ENCODE measurements around the gene HOXA7.
A peak's percentile ranks its signal among the peaks of the same experiment; 100 is the strongest.

The HOXA7 gene

DNA sequence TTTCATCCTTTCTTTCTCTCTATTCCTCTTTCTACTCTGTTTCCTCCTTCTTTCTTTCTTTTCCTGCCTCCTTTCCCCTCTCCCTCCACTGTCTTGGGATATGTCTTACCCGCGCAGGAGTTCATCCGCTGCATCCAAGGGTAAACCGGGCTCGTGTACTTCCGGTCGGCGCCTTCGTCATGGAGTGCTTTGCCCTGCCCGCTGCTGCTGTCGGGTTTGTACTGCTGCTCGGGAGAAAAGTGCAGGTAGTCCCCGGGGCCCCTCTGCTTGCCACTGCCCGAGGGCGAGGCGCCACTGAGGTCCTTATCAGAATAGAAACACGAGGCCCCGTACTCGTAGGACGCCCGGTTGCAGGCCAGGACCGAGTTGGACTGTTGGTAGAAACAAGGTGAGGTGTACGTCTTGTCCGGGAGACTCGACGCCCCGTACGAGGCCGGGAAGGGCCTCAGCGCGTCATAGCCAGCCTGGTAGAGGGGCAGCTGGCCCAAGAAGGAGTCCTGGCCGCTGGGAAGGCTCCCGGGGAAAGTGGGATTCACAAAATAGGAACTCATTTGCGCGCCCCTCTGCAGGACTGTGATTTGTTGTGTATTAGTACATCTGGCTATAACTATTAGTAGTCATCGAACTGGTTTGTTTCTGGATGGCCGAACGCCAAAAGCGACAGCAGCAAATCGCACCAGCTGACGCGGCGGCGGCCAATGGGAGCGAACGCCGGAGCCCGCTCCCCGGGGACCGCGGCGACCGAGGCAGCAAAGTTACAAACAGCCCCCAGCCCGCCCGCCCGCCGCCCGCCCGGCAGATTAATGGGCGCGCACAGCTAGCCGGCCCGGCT is 9.1 kb downstream of the HOXA7 start, which contains the start of gene HOXA6:
HOXA6 (minus strand) TSS at position 576 of the 832 bp plus-strand sequence; CDS start at position 551, 25 bp downstream.
- DNase-seq (ENCODE audit: low spot score), result no peak

DNA sequence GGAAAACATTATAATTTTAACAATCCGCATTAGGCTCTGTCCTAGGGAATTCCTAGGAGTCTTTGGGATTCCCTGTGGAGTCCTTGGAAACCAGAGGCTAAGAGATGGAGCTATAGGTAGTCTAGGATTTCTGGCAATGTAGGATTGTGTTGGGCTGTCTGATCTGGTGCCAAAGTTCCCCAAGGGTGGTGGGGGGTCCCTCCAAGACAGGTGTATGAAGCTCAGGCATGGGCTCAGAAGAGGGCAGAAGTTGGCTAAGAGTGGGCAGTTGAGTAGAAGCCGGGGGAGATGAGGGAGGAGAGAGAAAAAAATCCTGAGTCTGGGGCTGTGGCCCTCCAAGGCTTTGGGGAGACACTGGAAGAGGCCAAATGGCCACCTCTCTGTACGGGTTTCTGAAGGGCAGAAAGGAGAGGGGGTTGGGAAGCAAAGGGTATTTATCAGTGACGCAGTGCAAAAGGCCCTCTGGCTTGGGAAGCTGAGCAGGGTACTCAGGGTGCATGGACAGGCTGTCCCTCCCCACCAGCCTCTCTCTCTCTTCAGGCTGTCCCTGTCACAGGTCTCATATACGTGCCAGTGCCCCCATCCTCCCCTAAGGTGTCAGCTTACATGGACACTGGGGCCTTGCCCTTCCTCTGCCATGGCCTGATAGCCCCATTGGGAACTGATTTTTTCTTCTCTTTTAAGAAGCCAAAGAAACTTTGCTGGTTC is 9.8 kb downstream of the HOXA7 start:
- DNase-seq (ENCODE audit: low spot score), result no peak

DNA sequence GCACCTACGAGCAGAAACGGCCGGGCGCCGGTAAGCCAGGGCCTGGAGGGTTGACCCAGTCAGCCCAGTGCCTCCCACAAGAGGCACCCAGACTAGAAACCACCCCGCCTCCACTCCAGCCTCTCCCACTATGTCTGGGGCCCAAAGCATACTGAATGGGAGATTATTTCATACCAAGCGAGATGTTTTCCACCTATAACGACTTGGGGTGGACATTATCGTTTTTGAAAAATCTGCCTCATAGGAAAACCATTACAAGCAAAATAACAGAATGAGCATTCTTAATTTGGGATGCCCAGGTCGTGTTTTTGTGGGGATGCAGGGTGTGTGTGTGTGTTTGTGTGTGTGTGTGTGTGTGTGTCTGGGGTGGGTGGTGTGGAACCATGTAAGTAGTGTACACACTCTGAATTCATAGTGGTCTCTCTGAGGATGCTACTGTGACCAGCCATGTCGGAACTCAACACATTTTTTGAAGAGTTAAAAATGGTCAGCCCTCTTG is 10.5 kb downstream of the HOXA7 start:
- no peak for DNase-seq (ENCODE audit: low spot score)

DNA sequence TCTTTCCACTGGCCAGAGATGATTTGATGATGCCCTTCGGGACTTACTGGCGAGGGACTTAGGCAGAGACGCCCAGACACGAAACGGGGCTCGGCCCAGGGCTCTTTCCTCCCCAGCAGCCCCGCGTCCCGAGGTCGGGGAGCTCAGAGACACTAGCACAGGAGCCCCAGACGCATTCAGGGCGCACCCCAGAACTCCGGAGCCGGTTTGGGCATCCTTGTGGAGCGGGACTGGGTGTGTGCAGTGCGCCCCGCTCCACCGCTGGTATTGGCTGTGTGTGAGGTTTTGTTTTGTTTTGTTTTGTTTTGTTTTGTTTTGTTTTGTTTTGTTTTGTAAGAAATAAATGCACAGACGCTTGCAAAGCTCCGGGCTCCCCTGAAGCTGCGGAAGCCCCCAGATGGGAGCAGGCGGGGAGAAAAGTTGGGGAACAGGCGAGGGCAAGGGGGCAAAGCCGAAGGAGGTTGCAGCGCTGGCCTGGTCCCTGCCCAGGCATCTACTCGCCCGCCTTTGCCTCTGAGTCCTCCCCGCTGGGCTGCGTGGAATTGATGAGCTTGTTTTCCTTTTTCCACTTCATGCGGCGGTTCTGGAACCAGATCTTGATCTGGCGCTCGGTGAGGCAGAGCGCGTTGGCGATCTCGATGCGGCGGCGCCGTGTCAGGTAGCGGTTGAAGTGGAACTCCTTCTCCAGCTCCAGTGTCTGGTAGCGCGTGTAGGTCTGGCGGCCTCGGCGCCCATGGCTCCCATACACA is 11.1 kb downstream of the HOXA7 start:
- no peak for DNase-seq (ENCODE audit: low spot score)

DNA sequence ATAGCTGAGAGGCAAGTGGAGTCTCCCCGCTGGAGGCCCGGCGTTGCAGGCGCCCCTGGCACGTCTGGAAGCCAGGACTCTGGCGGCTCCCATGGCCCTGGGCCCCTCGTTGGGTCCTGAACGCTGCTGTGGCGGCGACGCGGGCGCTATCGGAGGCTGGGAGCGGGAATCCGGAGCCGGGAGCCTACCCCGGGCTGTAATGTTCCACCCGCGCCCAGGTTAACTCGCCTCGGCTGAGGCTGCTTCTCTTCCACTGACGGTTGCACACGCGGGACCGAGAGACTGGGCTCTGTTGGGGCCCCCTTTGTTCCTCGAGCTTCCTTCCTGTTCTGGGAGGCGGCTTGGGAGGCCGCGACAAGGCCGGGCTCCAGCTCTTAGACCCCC is 11.7 kb downstream of the HOXA7 start:
- DNase-seq (ENCODE audit: low spot score), result no peak

DNA sequence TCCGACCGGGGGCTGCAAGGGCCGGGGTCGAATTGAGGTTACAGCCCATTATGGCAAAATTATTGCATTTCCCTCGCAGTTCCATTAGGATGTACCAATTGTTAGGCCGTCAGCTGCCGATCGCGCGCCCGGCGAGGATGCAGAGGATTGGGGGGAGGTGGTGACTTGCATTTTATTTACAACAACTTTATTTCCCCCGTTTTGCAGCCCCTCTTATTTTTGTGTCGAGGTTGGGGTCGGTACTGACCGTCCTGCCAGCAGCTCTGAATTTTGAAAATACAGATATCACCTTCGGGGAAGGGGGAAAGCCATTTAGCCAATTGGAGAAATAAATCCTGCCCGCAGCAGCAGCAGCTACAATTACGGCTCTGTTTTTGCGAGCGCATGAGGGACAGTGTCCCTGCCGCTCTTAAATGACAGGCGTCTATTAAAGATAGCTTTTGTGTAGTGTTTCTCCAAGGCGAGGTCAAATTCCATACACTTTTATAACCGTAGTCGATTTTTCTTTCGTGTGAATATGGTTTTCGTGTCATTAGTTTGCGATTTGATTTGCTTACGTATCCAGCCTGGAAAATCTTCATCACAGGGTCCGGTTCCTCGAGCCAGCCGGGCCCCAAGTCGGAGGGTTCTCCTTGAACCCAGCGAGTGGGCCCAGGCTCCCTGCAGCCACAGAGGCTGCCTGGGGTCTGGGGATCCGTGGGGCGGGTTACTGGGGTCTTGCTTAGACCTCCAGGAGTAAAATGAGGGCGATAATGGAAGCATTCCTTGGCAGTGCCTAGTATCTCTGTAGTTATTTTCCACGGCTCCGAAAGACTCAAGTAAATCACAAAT is 12.3 kb downstream of the HOXA7 start:
- DNase-seq (ENCODE audit: low spot score), result no peak

DNA sequence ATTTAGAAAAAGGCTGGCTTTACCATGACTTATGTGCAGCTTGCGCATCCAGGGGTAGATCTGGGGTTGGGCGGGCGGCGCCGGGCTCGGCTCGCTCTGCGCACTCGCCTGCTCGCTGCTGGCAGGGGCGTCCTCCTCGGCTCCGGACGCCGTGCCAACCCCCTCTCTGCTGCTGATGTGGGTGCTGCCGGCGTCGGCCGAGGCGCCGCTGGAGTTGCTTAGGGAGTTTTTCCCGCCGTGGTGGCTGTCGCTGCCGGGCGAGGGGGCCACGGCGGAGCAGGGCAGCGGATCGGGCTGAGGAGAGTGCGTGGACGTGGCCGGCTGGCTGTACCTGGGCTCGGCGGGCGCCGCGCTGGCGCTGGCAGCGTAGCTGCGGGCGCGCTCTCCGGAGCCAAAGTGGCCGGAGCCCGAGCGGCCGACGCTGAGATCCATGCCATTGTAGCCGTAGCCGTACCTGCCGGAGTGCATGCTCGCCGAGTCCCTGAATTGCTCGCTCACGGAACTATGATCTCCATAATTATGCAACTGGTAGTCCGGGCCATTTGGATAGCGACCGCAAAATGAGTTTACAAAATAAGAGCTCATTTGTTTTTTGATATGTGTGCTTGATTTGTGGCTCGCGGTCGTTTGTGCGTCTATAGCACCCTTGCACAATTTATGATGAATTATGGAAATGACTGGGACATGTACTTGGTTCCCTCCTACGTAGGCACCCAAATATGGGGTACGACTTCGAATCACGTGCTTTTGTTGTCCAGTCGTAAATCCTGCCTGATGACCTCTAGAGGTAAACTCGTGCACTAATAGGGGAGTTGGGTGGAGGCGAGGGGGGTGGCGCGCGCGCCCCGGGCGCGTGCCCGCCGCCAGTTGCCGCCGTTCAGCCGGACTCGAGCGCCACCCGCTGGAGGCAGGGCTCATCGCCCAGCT is 13.2 kb downstream of the HOXA7 start, which contains the start of gene HOXA5:
HOXA5 (minus strand) TSS at position 659 of the 927 bp plus-strand sequence; CDS start at position 585, 74 bp downstream.
- peak; percentile 100 for DNase-seq (ENCODE audit: low spot score)

DNA sequence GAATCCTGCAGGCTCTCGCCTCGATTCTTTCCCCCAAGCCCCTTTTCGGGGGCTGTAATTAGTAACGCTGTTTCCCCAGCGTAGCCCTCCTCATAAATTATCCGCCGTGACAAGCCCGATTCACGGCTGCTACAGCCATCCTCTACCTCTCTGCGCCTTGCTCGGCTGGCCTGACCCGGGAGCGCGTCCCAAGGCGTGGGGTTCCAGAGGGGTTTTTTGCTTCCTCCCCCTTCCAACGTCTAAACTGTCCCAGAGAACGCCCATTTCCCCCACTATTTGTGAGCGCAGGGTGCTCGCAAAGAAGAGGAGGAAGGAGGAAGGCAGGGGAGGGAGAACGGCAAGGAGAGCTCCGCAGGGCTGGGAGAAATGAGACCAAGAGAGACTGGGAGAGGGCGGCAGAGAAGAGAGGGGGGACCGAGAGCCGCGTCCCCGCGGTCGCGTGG is 13.9 kb downstream of the HOXA7 start:
- no peak for DNase-seq (ENCODE audit: low spot score)

DNA sequence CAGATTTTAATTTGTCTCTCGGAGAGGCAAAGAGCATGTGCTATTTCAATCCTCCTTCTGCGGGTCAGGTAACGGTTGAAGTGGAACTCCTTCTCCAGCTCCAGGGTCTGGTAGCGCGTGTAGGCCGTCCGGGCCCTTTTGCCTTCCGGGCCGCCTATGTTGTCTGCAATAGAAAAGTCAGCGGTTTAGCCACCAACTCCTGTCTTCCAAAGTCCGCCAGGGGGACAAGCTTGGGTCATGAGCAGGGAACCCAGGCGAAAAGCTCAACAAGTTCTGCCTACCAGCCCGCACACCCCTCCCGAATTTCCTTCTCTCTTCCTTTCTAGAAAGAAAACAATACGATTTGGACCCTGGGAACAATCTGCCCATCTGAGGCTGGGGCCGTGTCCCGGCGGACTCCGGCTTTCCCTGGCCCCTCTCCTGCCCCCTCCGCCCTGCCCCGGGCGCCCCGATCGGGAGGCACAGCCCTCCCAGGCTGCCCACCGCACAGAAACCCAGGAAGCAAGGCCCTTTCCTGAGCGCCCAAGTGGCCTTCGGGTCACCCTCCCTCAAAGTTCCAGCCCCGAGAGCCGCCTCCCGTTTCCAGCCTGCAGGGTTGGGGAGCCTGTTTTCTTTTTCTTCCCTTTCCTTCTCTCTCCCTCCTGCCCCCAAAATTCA is 14.4 kb downstream of the HOXA7 start:
- DNase-seq (ENCODE audit: low spot score), result peak; percentile 76

DNA sequence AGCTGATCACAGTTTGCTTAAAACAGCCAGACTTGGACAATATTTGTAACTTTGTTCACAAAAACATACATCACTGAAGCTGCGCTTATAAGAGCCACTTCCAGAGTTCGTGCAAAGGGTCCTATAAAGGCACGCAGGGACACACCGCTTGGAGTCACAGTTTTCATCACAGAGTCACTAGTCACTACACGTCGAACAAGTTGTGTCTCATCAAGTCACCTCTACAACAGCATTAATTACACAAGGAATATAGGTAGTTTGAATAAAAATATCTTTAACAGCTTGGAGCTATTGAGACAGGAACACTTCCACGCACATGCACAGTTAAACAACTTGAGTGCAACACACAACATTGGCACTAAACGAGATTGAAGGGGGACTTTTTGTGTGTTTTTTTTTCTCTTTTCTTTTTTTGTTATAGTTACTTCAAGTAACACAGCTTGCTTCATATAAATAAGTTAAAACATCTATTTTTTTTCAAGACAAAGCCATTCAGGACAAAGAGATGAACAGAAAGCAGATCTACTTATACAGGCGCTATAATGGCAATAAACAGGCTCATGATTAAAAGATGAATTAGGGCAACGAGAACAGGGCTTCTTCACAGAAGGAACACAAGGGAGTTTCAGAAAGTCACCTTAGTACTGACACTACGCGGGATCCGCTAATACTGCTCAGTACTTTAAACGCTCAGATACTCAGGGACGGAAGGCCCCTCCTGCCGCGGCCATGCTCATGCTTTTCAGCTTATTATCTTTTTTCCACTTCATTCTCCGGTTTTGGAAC is 15.1 kb downstream of the HOXA7 start:
- DNase-seq (ENCODE audit: low spot score), result no peak

DNA sequence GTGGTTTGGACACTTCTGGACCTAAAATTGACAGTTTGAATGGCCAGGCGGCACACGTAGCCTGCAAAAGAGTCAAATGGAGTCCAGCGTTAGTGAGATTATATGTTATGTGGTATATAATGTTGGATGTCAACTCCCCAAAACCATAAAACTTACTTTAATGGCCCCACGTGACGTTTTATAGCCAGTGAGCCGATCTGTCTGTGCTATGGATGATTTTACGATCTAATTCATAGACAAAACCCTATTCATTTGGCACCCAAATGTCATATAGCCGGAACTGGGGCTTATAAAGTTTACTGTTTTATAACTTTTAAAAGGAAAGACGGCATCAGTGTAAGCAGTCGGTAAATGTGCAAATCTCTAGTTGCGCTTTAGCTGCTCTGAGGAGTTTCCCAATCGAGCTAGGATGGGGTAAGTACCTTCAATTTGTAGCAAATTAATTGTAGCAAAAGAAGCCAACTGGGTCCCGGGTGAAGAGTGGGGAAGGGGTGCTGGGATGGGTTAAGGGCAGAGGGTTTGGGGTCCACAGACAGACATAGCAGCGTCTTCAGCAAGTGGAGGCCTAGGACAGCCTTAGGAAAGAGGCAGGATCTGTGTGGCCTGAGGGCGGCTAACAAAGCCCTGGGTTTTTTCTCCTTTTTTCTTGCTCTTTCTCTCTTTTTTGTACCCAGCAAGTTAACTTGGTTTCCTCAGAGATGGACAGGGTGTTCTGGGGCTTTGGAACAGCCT is 16.2 kb downstream of the HOXA7 start:
- peak; percentile 55 for DNase-seq (ENCODE audit: low spot score)

DNA sequence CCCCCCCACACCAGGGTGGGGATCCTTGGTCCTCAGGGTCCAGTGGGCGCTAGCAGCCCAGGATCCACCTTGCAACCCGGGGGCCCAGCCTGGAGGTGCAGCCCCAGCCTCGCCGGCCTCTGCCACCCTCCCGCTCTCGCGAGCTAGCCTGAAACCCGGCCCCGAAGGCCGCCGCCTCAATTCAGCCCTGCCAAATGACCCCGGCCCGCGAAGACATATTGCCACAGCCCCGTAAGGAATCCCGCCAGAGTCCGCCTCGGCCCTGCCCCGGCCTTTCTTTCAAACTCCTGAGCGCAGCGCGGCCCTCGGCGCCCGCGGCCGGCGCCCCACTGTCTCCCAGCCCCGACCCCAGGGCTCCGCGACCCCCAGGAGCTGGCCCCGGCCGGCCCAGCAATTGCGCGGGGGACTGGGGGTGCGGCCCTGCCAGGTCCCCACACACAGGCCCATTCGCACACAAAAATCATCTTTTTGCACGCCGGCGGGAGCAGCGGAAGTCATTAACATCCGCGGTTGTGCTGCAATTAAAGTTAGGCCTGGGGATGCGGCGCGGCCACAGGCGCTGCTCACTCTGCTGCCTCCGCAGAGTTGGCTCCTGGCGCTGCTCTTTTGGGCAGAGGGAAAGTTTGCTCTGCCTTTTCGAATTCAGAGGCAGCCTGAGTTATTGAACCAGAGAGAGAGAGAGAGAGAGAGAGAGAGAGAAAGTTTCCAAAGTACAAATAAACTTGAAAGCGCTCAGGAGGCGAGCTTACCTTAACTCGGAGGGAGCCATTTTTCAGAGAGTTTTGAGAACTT is 16.9 kb downstream of the HOXA7 start:
- no peak for DNase-seq (ENCODE audit: low spot score)

DNA sequence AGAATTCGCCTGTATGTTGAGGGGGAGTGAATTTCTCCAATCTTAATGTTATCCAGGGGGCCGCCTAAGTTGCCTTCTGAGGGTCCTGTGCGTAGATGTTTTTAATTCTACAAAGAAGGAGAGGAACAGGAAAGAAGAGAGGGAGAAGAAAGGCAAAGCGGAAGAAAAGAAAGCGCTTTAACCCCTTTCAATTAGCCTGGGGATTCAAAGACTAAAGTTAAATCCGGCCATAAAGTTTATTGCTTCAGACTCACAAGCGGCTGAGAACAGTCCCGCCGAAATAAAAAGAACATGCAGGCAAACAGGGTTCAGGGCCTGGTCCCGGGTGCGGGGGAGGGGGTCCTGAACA is 17.5 kb downstream of the HOXA7 start:
- DNase-seq (ENCODE audit: low spot score), result no peak

DNA sequence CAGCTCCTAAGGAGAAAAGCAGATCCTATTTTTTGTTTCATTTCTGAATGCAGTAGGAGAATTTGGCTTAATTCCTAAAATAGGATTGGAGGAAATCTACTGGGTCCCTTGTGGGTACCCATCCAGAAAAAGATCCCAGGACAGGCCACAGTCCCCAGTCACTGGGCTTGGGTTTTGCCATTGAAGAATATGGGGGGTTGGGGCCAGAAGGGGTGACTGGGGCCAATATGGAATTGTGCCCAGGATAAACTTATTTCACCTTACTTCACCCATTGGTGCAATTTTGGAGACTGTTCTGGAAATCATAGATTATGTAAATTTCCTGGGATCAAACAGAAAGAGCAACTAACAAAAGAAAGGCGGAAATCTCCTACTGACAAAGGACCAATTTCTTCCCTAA is 18.0 kb downstream of the HOXA7 start:
- DNase-seq (ENCODE audit: low spot score), result no peak

DNA sequence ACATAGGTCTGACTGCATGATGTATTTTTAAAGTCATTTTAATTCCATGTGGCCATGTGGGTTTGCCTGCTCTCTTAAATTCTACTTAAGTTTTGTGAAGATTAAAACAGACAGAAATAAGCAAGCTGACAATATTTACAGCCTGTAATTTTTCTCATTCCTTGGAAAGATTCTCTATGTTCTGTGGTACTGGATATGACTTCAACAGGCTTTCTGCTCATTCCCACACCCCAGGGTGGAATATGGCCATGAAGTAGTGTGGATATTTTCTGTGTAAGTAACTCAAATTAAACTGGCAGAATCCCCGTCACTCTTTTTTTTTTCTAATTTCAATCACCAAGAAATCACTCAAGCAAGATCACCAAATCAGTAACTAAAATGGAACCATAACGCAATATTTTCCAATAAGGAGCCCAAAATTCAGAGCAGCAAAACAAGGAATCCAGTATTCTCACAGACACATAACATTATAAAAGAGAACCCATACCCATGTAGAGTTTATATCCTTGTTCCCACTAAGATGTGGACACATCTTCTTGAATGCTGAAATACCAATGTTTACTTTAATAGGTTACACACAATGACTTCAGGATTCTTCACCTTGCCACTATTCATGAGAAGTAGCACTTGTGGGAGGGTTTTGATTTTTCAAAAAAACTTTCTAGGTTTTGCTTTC is 18.7 kb downstream of the HOXA7 start:
- no peak for DNase-seq (ENCODE audit: low spot score)

DNA sequence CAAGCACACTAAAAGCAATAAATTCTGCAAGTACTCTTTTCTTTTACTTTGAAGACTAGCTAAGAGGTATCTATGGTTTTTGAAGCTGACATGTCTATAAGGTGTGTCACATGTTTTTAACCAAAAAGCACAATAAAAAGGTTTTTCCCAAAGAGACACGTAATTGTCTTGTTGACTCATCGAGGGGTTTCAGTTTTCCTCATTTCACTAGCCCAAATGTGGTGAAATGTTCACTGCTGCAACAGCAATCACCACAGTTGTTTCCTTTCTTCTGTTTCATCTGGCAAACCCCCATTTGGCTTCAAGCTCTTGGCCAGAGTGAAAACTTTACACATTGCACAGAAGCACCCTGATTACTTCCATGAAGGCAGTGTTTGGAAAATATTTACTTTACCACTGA is 22.1 kb downstream of the HOXA7 start:
- DNase-seq (ENCODE audit: low spot score), result peak; percentile 80

Measured in SW480 (cell line).